ENCODE measurements around the gene NR2C2.
"Not testable (repeated sequence)": the region's sequence is repeated elsewhere in the genome, so short reads cannot be mapped to it uniquely, and the experiment has no call there.

Gene NR2C2

GRCh38 chr3:14947100-14947885, at the start of gene NR2C2:
NR2C2 (plus strand) TSS chr3:14947583; CDS start chr3:15003915, 56,332 bp downstream.
- Histone ChIP-seq H3K36me3 (ENCODE audit: control insufficient read depth, insufficient read depth, low read length) (no peaks in the 10 kb centered on the region), H3K27me3 (ENCODE audit: control insufficient read depth, insufficient read depth, low read length) (no peaks in the 10 kb centered on the region), H3K4me3 (ENCODE audit: low read length) (peak within 1 kb of the TSS; percentile 81), H3K9ac (ENCODE audit: low read length) (peak within 1 kb of the TSS; percentile 95), H3K4me1 (ENCODE audit: control insufficient read depth, insufficient read depth, low read length) (peaks cover 22% of the 10 kb centered on the region), H3K9me3 (ENCODE audit: control insufficient read depth, low read length) (no peaks in the 10 kb centered on the region)

GRCh38 chr3:14898929-14899328, 48.5 kb upstream of the NR2C2 start:
- no peak overlapping the region for H3K4me3 ChIP-seq (ENCODE audit: low read length)
- H3K27me3 ChIP-seq (ENCODE audit: control insufficient read depth, insufficient read depth, low read length): no peaks in the 10 kb centered on the region
- H3K9ac ChIP-seq (ENCODE audit: low read length): no peak overlapping the region
- peaks cover 35% of the 10 kb centered on the region for H3K4me1 ChIP-seq (ENCODE audit: control insufficient read depth, insufficient read depth, low read length)
- H3K9me3 ChIP-seq (ENCODE audit: control insufficient read depth, low read length): no peaks in the 10 kb centered on the region
- no peaks in the 10 kb centered on the region for H3K36me3 ChIP-seq (ENCODE audit: control insufficient read depth, insufficient read depth, low read length)

DNA sequence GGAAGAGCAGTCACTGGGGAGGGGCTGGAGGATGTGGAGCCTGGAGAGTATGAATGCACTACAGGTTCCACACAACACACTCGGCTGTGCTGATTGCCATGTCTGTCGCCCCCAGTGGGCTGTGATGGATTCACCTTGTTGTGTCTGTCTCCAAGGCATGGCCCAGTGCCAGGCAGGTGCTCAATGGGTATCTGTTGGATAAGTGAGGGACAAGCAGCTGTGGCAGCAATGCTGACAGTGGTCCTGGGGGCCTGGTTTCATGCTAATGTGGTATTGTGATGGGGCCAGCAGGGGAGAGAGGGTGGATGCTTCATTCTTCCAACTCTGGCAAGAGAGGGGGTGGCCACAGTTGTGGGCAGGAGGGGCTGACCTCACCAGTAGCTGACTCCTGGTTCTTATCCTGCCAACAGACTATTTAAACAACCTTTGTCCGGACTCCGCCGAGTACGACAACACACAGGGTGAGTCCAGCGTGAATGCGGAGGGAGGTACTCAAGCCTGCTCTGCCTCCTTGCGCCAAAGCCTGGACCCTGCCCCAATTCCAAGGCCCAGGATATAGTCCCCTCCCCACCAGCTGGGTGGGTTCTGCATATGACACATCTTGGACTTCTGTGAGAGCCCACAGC, 47.3 kb upstream of the NR2C2 start:
- Histone ChIP-seq H3K36me3 (ENCODE audit: control insufficient read depth, insufficient read depth, low read length) (no peaks in the 10 kb centered on the region), H3K9ac (ENCODE audit: low read length) (no peak overlapping the region), H3K4me3 (ENCODE audit: low read length) (no peak overlapping the region), H3K27me3 (ENCODE audit: control insufficient read depth, insufficient read depth, low read length) (no peaks in the 10 kb centered on the region), H3K9me3 (ENCODE audit: control insufficient read depth, low read length) (no peaks in the 10 kb centered on the region), H3K4me1 (ENCODE audit: control insufficient read depth, insufficient read depth, low read length) (peaks cover 35% of the 10 kb centered on the region)

GRCh38 chr3:14900881-14901873, 46.2 kb upstream of the NR2C2 start:
- H3K4me3 ChIP-seq (ENCODE audit: low read length): no peak overlapping the region
- H3K9ac ChIP-seq (ENCODE audit: low read length): no peak overlapping the region
- H3K9me3 ChIP-seq (ENCODE audit: control insufficient read depth, low read length): no peaks in the 10 kb centered on the region
- H3K27me3 ChIP-seq (ENCODE audit: control insufficient read depth, insufficient read depth, low read length): no peaks in the 10 kb centered on the region
- peaks cover 38% of the 10 kb centered on the region for H3K4me1 ChIP-seq (ENCODE audit: control insufficient read depth, insufficient read depth, low read length)
- H3K36me3 ChIP-seq (ENCODE audit: control insufficient read depth, insufficient read depth, low read length): no peaks in the 10 kb centered on the region

DNA sequence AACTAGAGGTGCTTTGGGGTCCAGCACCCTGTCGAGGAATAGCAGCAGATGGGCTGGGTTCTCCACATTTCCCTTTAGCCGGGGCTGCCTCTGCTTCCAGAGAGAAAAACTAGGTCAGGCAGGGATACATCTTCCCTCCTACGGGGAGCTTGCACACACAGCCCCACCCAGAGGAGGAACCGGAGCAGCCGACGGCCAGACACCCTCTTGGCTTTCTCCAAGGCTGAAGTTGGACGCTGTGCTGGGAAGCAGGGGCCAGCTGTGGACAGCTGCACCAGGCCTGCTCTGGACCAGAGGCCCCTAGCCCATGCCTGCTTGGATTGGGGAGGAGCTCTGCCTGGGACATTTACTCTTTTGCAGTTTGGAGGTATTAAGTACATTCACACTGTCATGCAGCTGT, 44.7 kb upstream of the NR2C2 start:
- no peaks in the 10 kb centered on the region for H3K36me3 ChIP-seq (ENCODE audit: control insufficient read depth, insufficient read depth, low read length)
- no peaks in the 10 kb centered on the region for H3K27me3 ChIP-seq (ENCODE audit: control insufficient read depth, insufficient read depth, low read length)
- H3K4me1 ChIP-seq (ENCODE audit: control insufficient read depth, insufficient read depth, low read length): peaks cover 53% of the 10 kb centered on the region
- H3K9ac ChIP-seq (ENCODE audit: low read length): no peak overlapping the region
- H3K9me3 ChIP-seq (ENCODE audit: control insufficient read depth, low read length): no peaks in the 10 kb centered on the region
- no peak overlapping the region for H3K4me3 ChIP-seq (ENCODE audit: low read length)

- peaks cover 58% of the 10 kb centered on the region for H3K4me1 ChIP-seq (ENCODE audit: control insufficient read depth, insufficient read depth, low read length)
- not testable (repeated sequence) for H3K4me3 ChIP-seq (ENCODE audit: low read length); H3K36me3 ChIP-seq (ENCODE audit: control insufficient read depth, insufficient read depth, low read length); H3K9ac ChIP-seq (ENCODE audit: low read length); H3K9me3 ChIP-seq (ENCODE audit: control insufficient read depth, low read length); H3K27me3 ChIP-seq (ENCODE audit: control insufficient read depth, insufficient read depth, low read length)
Observed at GRCh38 chr3:14903501-14903900, 43.9 kb upstream of the NR2C2 start.

DNA sequence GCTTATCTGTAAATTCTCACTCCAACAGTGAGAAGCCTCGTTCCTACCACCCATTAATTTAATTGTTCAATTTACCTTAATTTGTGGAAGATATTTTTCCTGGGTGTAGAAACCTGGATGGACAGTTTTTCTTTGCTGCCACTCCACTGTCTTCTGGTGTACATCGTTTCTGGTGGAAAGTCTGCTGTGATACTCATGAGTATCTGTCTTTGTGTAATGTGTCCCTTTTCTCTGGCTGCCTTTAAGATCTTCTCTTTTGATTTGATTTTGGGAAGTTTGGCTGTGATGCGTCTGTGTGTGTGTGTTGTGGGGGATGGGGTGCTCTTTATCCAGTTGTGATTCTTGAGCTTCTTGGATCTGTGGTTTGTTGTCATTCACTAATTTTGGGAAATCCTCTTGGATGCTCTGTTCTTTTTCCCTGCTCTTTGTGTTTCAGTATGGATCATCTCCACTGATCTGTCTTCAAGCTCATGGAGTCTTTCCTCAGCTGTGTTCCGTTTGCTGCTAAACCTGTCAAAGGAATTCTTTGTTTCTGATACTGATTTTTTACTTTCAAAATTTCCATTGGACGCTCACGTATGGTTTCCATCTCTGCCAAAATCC, 42.2 kb upstream of the NR2C2 start:
- Histone ChIP-seq H3K9ac (ENCODE audit: low read length) (no peak overlapping the region), H3K9me3 (ENCODE audit: control insufficient read depth, low read length) (no peaks in the 10 kb centered on the region), H3K27me3 (ENCODE audit: control insufficient read depth, insufficient read depth, low read length) (no peaks in the 10 kb centered on the region), H3K4me3 (ENCODE audit: low read length) (no peak overlapping the region), H3K36me3 (ENCODE audit: control insufficient read depth, insufficient read depth, low read length) (no peaks in the 10 kb centered on the region), H3K4me1 (ENCODE audit: control insufficient read depth, insufficient read depth, low read length) (peaks cover 47% of the 10 kb centered on the region)

GRCh38 chr3:14906355-14906971, 40.9 kb upstream of the NR2C2 start:
- H3K27me3 ChIP-seq (ENCODE audit: control insufficient read depth, insufficient read depth, low read length): no peaks in the 10 kb centered on the region
- peaks cover 34% of the 10 kb centered on the region for H3K4me1 ChIP-seq (ENCODE audit: control insufficient read depth, insufficient read depth, low read length)
- H3K4me3 ChIP-seq (ENCODE audit: low read length): no peak overlapping the region
- no peaks in the 10 kb centered on the region for H3K9me3 ChIP-seq (ENCODE audit: control insufficient read depth, low read length)
- no peak overlapping the region for H3K9ac ChIP-seq (ENCODE audit: low read length)
- H3K36me3 ChIP-seq (ENCODE audit: control insufficient read depth, insufficient read depth, low read length): no peaks in the 10 kb centered on the region

- Histone ChIP-seq H3K9me3 (ENCODE audit: control insufficient read depth, low read length) (no peaks in the 10 kb centered on the region), H3K27me3 (ENCODE audit: control insufficient read depth, insufficient read depth, low read length) (no peaks in the 10 kb centered on the region), H3K9ac (ENCODE audit: low read length) (no peak overlapping the region), H3K4me1 (ENCODE audit: control insufficient read depth, insufficient read depth, low read length) (peaks cover 30% of the 10 kb centered on the region), H3K36me3 (ENCODE audit: control insufficient read depth, insufficient read depth, low read length) (no peaks in the 10 kb centered on the region), H3K4me3 (ENCODE audit: low read length) (no peak overlapping the region)
Observed at GRCh38 chr3:14907043-14907966, 40.1 kb upstream of the NR2C2 start.

GRCh38 chr3:14909250-14909649, 38.1 kb upstream of the NR2C2 start:
- Histone ChIP-seq H3K9ac (ENCODE audit: low read length) (no peak overlapping the region), H3K27me3 (ENCODE audit: control insufficient read depth, insufficient read depth, low read length) (no peaks in the 10 kb centered on the region), H3K4me1 (ENCODE audit: control insufficient read depth, insufficient read depth, low read length) (peaks cover 24% of the 10 kb centered on the region), H3K36me3 (ENCODE audit: control insufficient read depth, insufficient read depth, low read length) (no peaks in the 10 kb centered on the region), H3K4me3 (ENCODE audit: low read length) (no peak overlapping the region), H3K9me3 (ENCODE audit: control insufficient read depth, low read length) (no peaks in the 10 kb centered on the region)
